HepG2 (cell line): Measurements from ENCODE around the gene RGP1. TPM values are rescaled to one million over a fixed set of nuclear protein-coding genes. Genes with fewer than 3 reads are reported as not detected.

ENCODE experiments used
- HDAC6 ChIP-seq: fragments of 200-600 bp; sonication (generic); IDR thresholded peaks from 2 replicates; pipeline ENCODE4 v1.7.0; 2017; ENCODE audit warnings: mild to moderate bottlenecking, antibody characterized with exemption, low read length, low read depth
- IKZF4 ChIP-seq: sonication (generic); formaldehyde crosslinking; IDR thresholded peaks from 2 replicates; pipeline ENCODE4 v1.5.1; 2020; ENCODE audit warnings: borderline replicate concordance, mild to moderate bottlenecking, low read depth, missing genetic modification reagents; ENCODE audit errors: not compliant biosample characterization
- KAT7 ChIP-seq: IDR thresholded peaks from 2 replicates; pipeline ENCODE4 v1.6.1; 2018; ENCODE audit warnings: borderline replicate concordance, missing compliant biosample characterization
- KDM5B ChIP-seq: sonication (generic); formaldehyde crosslinking; IDR thresholded peaks from 2 replicates; pipeline ENCODE4 v1.4.0; 2020; ENCODE audit warnings: missing genetic modification reagents, mild to moderate bottlenecking, borderline replicate concordance
- MZF1 ChIP-seq: sonication (generic); formaldehyde crosslinking; IDR thresholded peaks from 2 replicates; pipeline ENCODE4 v1.8.1; 2023; ENCODE audit warnings: mild to moderate bottlenecking, missing genetic modification reagents, borderline replicate concordance
- NKX3-1 ChIP-seq: sonication (generic); formaldehyde crosslinking; IDR thresholded peaks from 2 replicates; pipeline ENCODE4 v1.5.0; 2020; ENCODE audit warnings: missing genetic modification reagents
- NR2F1 ChIP-seq, 2 experiments: fragments of 450-650 bp in 1 of 2; formaldehyde crosslinking in 1 of 2; IDR thresholded peaks; 2 replicates each; pipeline versions ENCODE4 v1.5.0 to v1.6.1; 2016 to 2020; ENCODE audit warnings: mild to moderate bottlenecking in 1 of 2, missing compliant biosample characterization in 1 of 2, missing genetic modification reagents in 1 of 2, moderate library complexity in 1 of 2
- RFX3 ChIP-seq: IDR thresholded peaks from 2 replicates; pipeline ENCODE4 v1.6.1; 2016; ENCODE audit warnings: missing biosample characterization, missing genetic modification reagents
- ZBTB20 ChIP-seq: sonication (generic); formaldehyde crosslinking; IDR thresholded peaks from 2 replicates; pipeline ENCODE4 v1.8.1; 2023; ENCODE audit warnings: missing genetic modification reagents, low read depth, mild to moderate bottlenecking, borderline replicate concordance
- ZNF224 ChIP-seq: sonication (generic); formaldehyde crosslinking; IDR thresholded peaks from 2 replicates; pipeline ENCODE4 v1.5.0; 2020; ENCODE audit warnings: mild to moderate bottlenecking, missing genetic modification reagents
- ZNF251 ChIP-seq: sonication (generic); formaldehyde crosslinking; IDR thresholded peaks from 2 replicates; pipeline ENCODE4 v1.9.0; 2021; ENCODE audit warnings: mild to moderate bottlenecking, missing genetic modification reagents
- ZNF510 ChIP-seq: sonication (generic); formaldehyde crosslinking; IDR thresholded peaks from 2 replicates; pipeline ENCODE4 v1.4.0; 2020; ENCODE audit warnings: low read depth, mild to moderate bottlenecking, missing genetic modification reagents
- polyA plus RNA-seq, 8 experiments: library from polyadenylated mRNA; depleted of rRNA in 3 of 8; stranded (reverse) in 7 of 8; unstranded in 1 of 8; fragments of >200 nt; fragmentation: Illumina TruSeq in 4 of 8; extraction: Trizol in 4 of 8; gene quantifications; 2 replicates each; pipeline versions ENCODE4 v1.2.1 to v1.2.3, GENCODE V29; 2011 to 2016; ENCODE audit warnings: low read depth in 4 of 8, missing spikeins in 1 of 8, mixed read lengths in 1 of 8; ENCODE audit not compliant: insufficient read depth in 1 of 8
- total RNA-seq, 5 experiments: library from RNA; depleted of rRNA; stranded (reverse); fragments of >200 nt; fragmentation: Illumina TruSeq; extraction: Trizol; gene quantifications; 2 replicates each; pipeline ENCODE4 v1.2.3, GENCODE V29; 2016; ENCODE audit warnings: low read depth in 1 of 5
- TF ChIP-seq, protein P1 (sequence below): sonication (generic); formaldehyde crosslinking; IDR thresholded peaks from 2 replicates; pipeline ENCODE4 v1.8.0; 2022; ENCODE audit warnings: missing genetic modification reagents, mild to moderate bottlenecking, moderate library complexity, borderline replicate concordance
- TF ChIP-seq, protein P2 (sequence below): sonication (generic); formaldehyde crosslinking; conservative IDR thresholded peaks from 2 replicates; pipeline ENCODE4 v1.8.0; 2022; ENCODE audit warnings: missing genetic modification reagents
- TF ChIP-seq, protein P3 (sequence below): sonication (generic); formaldehyde crosslinking; IDR thresholded peaks from 2 replicates; pipeline ENCODE4 v1.4.0; 2020; ENCODE audit warnings: mild to moderate bottlenecking, missing genetic modification reagents
- TF ChIP-seq, protein P4 (sequence below): sonication (generic); formaldehyde crosslinking; IDR thresholded peaks from 2 replicates; pipeline ENCODE4 v1.4.0; 2020; ENCODE audit warnings: missing genetic modification reagents, low read depth, mild to moderate bottlenecking, borderline replicate concordance
- TF ChIP-seq, protein P5 (sequence below): IDR thresholded peaks from 2 replicates; pipeline ENCODE4 v1.6.1; 2016; ENCODE audit warnings: mild to moderate bottlenecking, missing biosample characterization, missing genetic modification reagents

Gene RGP1
- total and polyA plus RNA-seq, 2 of the 13 experiments (the other 11 are each of a cell fraction or from before 2014, with no cell fraction given), result 12.7 to 21.0 TPM

DNA sequence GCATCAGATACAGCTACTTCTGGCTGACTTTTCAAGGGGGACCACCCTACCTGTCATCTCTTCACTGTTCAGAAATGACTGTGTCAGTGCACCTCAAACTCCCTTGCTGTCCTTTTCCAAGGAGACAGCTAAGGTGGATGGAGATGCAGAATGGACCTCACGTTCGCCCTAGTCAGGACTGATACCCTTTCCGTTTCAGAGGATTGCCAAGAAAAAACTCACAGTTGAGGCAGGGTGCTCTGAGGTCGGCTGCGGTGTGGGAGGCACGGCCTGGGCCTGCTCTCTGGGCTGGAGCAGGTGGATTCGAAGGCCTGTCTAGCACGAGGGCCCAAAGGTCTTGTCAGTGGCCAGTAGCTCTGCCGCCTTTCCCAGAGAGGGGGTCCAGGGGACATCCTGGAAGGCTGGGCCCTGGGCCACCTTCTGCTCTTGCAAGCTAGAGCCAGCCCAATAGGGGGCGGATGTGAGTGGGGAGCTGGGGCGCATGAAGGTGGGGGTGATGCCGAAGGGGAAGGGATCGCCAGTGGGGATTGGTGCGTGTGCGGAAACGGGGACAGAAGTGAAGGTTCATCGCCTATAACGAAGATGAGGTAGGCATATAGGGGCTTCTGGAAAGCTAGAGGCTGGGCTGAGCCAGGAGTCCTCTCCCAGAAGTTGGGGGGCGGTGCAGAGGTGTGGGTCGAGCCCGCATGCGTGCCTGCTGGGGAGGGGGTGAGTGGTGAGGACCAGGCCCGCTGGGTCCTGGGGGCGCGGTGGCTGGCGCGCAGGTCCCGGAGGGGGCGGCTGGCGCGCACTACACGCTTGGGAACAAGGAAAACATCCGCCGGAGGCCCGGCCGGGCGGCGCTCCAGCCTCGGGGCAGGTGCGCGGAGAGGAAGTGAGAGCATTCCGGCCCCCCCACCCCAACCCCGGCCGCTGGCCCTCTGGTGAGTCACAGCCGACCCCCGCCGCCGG lies 7.5 kb downstream of the RGP1 start (continued):
- TF ChIP-seq, protein P1, sequence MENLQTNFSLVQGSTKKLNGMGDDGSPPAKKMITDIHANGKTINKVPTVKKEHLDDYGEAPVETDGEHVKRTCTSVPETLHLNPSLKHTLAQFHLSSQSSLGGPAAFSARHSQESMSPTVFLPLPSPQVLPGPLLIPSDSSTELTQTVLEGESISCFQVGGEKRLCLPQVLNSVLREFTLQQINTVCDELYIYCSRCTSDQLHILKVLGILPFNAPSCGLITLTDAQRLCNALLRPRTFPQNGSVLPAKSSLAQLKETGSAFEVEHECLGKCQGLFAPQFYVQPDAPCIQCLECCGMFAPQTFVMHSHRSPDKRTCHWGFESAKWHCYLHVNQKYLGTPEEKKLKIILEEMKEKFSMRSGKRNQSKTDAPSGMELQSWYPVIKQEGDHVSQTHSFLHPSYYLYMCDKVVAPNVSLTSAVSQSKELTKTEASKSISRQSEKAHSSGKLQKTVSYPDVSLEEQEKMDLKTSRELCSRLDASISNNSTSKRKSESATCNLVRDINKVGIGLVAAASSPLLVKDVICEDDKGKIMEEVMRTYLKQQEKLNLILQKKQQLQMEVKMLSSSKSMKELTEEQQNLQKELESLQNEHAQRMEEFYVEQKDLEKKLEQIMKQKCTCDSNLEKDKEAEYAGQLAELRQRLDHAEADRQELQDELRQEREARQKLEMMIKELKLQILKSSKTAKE (CRISPR knock-in tag), result no peak
- TF ChIP-seq RFX3 (no peak), ZNF251 (no peak), NKX3-1 (CRISPR knock-in tag) (peak; percentile 83; the same call in 1 of the 2 replicates), IKZF4 (peak; percentile 72), NR2F1 (CRISPR knock-in tag; IDR thresholded peaks at IDR 0.05) (no peak), ZNF224 (CRISPR knock-in tag) (0 out of 2 replicates have a peak, but pooled peaks have one; percentile 21), KAT7 (CRISPR knock-in tag) (no peak), ZNF510 (CRISPR knock-in tag) (no peak), HDAC6 (no peak), ZBTB20 (CRISPR knock-in tag) (peak; percentile 50; the same call in 1 of the 2 replicates), KDM5B (CRISPR knock-in tag) (peak; percentile 76), MZF1 (CRISPR knock-in tag) (no peak)
- TF ChIP-seq, protein P2, sequence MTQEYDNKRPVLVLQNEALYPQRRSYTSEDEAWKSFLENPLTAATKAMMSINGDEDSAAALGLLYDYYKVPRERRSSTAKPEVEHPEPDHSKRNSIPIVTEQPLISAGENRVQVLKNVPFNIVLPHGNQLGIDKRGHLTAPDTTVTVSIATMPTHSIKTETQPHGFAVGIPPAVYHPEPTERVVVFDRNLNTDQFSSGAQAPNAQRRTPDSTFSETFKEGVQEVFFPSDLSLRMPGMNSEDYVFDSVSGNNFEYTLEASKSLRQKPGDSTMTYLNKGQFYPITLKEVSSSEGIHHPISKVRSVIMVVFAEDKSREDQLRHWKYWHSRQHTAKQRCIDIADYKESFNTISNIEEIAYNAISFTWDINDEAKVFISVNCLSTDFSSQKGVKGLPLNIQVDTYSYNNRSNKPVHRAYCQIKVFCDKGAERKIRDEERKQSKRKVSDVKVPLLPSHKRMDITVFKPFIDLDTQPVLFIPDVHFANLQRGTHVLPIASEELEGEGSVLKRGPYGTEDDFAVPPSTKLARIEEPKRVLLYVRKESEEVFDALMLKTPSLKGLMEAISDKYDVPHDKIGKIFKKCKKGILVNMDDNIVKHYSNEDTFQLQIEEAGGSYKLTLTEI, result no peak
- TF ChIP-seq, protein P3, sequence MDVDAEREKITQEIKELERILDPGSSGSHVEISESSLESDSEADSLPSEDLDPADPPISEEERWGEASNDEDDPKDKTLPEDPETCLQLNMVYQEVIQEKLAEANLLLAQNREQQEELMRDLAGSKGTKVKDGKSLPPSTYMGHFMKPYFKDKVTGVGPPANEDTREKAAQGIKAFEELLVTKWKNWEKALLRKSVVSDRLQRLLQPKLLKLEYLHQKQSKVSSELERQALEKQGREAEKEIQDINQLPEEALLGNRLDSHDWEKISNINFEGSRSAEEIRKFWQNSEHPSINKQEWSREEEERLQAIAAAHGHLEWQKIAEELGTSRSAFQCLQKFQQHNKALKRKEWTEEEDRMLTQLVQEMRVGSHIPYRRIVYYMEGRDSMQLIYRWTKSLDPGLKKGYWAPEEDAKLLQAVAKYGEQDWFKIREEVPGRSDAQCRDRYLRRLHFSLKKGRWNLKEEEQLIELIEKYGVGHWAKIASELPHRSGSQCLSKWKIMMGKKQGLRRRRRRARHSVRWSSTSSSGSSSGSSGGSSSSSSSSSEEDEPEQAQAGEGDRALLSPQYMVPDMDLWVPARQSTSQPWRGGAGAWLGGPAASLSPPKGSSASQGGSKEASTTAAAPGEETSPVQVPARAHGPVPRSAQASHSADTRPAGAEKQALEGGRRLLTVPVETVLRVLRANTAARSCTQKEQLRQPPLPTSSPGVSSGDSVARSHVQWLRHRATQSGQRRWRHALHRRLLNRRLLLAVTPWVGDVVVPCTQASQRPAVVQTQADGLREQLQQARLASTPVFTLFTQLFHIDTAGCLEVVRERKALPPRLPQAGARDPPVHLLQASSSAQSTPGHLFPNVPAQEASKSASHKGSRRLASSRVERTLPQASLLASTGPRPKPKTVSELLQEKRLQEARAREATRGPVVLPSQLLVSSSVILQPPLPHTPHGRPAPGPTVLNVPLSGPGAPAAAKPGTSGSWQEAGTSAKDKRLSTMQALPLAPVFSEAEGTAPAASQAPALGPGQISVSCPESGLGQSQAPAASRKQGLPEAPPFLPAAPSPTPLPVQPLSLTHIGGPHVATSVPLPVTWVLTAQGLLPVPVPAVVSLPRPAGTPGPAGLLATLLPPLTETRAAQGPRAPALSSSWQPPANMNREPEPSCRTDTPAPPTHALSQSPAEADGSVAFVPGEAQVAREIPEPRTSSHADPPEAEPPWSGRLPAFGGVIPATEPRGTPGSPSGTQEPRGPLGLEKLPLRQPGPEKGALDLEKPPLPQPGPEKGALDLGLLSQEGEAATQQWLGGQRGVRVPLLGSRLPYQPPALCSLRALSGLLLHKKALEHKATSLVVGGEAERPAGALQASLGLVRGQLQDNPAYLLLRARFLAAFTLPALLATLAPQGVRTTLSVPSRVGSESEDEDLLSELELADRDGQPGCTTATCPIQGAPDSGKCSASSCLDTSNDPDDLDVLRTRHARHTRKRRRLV (CRISPR knock-in tag), result no peak
- TF ChIP-seq, protein P4, sequence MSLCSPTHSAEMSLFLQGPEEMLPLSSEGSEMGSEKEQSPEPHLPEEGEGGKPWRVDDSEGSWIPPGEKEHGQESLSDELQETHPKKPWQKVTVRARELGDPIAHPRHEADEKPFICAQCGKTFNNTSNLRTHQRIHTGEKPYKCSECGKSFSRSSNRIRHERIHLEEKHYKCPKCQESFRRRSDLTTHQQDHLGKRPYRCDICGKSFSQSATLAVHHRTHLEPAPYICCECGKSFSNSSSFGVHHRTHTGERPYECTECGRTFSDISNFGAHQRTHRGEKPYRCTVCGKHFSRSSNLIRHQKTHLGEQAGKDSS (CRISPR knock-in tag), result peak; percentile 79; the same call in 1 of the 2 replicates
- TF ChIP-seq, protein P5, sequence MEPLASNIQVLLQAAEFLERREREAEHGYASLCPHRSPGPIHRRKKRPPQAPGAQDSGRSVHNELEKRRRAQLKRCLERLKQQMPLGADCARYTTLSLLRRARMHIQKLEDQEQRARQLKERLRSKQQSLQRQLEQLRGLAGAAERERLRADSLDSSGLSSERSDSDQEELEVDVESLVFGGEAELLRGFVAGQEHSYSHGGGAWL, result peak; percentile 65
